ENCODE measurements around the gene C1orf35.

GRCh38 chr1:228141226-228142044, 38.3 kb upstream of the C1orf35 start:
- TF ChIP-seq CTCF (IDR thresholded peaks at IDR 0.05; ENCODE audit: low read depth, low read length) (no peak), EZH2phosphoT487 (IDR thresholded peaks at IDR 0.05; ENCODE audit: low read depth) (no peak)
